ENCODE data around the gene PSG11. TPM values are rescaled to one million over a fixed set of nuclear protein-coding genes. Genes with fewer than 3 reads are reported as not detected.
"Not testable (repeated sequence)": the region's sequence is repeated elsewhere in the genome, so short reads cannot be mapped to it uniquely, and the experiment has no call there.

PSG11 gene
- total RNA-seq, 1 donor from 2014 or later = not detected

DNA sequence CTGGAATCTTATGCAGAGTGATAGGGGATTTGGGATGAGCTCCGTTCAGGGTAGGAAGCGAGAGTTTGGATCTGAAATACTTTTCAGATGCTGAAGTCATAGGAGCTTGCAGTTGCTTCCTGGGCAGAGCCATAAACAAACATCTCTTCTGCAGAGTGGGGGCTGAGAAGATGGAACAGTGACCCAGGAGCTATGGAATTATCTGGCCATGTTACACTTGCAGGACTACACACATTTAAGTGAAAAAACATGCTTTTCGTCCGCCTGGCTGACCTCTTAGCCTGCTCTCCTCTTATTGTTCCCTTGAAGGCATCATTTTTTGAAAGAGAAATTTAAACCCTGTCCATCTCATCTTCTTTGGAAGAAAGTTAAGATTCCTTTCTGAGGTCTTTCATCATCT, 40.7 kb downstream of the PSG11 start:
- no peaks in the 10 kb centered on the region for H3K27me3 ChIP-seq (ENCODE audit: control insufficient read depth, insufficient read depth, low read length)
- no peak for DNase-seq (ENCODE audit: low read depth)
- H3K4me3 ChIP-seq (ENCODE audit: low read depth, low read length) = no peak overlapping the region
- no peaks in the 10 kb centered on the region for H3K36me3 ChIP-seq (ENCODE audit: control insufficient read depth, insufficient read depth, low read length)
- TF ChIP-seq, protein P1, sequence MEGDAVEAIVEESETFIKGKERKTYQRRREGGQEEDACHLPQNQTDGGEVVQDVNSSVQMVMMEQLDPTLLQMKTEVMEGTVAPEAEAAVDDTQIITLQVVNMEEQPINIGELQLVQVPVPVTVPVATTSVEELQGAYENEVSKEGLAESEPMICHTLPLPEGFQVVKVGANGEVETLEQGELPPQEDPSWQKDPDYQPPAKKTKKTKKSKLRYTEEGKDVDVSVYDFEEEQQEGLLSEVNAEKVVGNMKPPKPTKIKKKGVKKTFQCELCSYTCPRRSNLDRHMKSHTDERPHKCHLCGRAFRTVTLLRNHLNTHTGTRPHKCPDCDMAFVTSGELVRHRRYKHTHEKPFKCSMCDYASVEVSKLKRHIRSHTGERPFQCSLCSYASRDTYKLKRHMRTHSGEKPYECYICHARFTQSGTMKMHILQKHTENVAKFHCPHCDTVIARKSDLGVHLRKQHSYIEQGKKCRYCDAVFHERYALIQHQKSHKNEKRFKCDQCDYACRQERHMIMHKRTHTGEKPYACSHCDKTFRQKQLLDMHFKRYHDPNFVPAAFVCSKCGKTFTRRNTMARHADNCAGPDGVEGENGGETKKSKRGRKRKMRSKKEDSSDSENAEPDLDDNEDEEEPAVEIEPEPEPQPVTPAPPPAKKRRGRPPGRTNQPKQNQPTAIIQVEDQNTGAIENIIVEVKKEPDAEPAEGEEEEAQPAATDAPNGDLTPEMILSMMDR (IDR thresholded peaks at IDR 0.05; ENCODE audit: insufficient read depth, low read length, poor library complexity, severe bottlenecking) = no peak

DNA sequence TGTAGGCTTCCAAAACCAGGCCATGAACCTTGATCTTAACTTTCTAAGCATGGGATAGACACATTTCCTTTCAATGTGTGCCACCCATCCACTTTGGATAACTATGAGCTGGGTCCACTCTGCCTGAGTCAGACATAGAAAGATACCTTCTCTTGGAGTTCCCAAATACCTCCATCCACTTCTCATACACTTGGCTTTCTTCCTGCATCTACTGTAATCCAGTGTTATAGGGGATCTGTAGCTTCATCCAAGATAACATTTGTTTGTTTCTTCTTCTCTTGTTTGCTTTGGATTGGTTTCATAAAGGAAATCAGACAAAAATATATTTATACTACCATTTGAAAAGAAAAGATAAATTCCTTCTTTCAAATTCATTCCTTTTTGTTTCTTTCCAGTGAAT, 44.2 kb downstream of the PSG11 start:
- not testable (repeated sequence) for DNase-seq (ENCODE audit: low read depth); H3K36me3 ChIP-seq (ENCODE audit: control insufficient read depth, insufficient read depth, low read length); H3K27me3 ChIP-seq (ENCODE audit: control insufficient read depth, insufficient read depth, low read length); H3K4me3 ChIP-seq (ENCODE audit: low read depth, low read length)

DNA sequence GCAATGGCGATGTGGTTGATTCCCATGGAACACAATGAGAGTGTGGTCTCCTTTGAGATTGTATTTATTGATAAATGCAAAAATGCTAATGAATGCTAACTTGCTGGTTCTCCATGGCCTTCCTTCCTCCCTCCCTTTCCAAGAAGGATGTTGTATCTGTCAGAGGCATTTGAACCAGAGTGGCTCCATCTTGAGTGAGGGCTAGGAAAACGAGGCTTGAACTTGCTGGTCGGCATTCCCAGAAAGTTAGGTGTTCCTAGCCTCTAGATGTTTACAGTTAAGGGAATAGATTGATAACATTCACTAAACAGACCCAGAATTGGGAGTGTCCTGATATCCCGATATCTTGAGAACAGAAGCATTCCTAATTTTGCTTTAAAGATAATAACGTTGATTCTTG, 54.8 kb downstream of the PSG11 start:
- not testable (repeated sequence) for H3K36me3 ChIP-seq (ENCODE audit: control insufficient read depth, insufficient read depth, low read length); H3K27me3 ChIP-seq (ENCODE audit: control insufficient read depth, insufficient read depth, low read length); DNase-seq (ENCODE audit: low read depth); H3K4me3 ChIP-seq (ENCODE audit: low read depth, low read length)

DNA sequence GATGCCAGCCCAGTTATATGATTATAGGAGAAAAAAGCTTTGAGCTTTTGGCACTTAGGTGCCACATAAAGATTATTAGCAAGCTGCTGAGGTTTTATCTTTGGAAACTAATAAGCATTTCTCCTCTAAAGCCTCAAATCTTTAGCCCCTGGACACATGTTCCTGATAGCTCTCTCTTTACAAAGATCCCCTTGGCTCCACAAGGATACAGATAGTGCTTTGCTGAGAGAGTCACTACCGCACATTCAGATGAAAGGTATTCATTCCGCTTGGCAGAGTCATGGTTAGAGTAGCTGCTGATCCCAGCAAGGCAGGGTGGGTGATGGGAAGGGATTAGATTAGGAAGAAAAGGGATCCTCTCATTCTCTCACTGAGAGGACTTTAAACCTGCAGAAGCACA, 61.1 kb downstream of the PSG11 start:
- Histone ChIP-seq H3K27me3 (ENCODE audit: control insufficient read depth, insufficient read depth, low read length) (no peaks in the 10 kb centered on the region), H3K36me3 (ENCODE audit: control insufficient read depth, insufficient read depth, low read length) (no peaks in the 10 kb centered on the region), H3K4me3 (ENCODE audit: low read depth, low read length) (no peak overlapping the region)
- TF ChIP-seq, protein P1 (IDR thresholded peaks at IDR 0.05; ENCODE audit: insufficient read depth, low read length, poor library complexity, severe bottlenecking) = no peak
- no peak for DNase-seq (ENCODE audit: low read depth)

DNA sequence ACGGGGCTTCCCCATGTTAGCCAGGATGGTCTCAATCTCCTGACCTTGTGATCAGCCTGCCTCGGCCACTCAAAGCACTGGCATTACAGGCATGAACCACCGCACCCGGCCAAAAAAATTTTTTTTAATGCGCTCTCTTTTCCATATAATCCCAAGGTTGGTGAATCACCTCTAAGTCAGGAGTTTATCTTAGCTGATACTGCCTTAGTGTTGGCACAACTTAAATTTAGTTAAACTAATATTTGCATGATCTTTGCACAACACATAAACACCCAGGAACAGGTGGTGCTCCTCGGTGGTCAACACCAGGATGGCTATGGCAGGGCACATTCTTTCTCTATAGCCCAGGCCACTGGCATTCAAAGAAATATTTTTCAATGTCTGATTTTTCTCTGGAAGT, 65.2 kb downstream of the PSG11 start:
- H3K27me3 ChIP-seq (ENCODE audit: control insufficient read depth, insufficient read depth, low read length) = no peaks in the 10 kb centered on the region
- H3K4me3 ChIP-seq (ENCODE audit: low read depth, low read length) = no peak overlapping the region
- TF ChIP-seq, protein P1 (IDR thresholded peaks at IDR 0.05; ENCODE audit: insufficient read depth, low read length, poor library complexity, severe bottlenecking) = no peak
- H3K36me3 ChIP-seq (ENCODE audit: control insufficient read depth, insufficient read depth, low read length) = no peaks in the 10 kb centered on the region
- DNase-seq (ENCODE audit: low read depth) = no peak

Other genes with a start within 250 kb of the PSG11 start
- gene PSG1, start 146.8 kb downstream of the PSG11 start, total RNA-seq = not detected in 2 replicates
- gene PSG6, start 108.6 kb downstream of the PSG11 start, total RNA-seq = not detected in 2 replicates
- not detected in 2 replicates for gene PSG7, start 89.3 kb downstream of the PSG11 start, total RNA-seq
- gene PSG2, start 56.2 kb upstream of the PSG11 start, total RNA-seq = not detected in 2 replicates
- gene PSG5, start 160.1 kb upstream of the PSG11 start, total RNA-seq = 0.34 and 0.96 TPM in 2 replicates
- gene PSG4, start 179.2 kb upstream of the PSG11 start, total RNA-seq = 3.0 and 7.4 TPM in 2 replicates
- not detected in 2 replicates for gene PSG9, start 243.1 kb upstream of the PSG11 start, total RNA-seq

Data from kidney epithelial cell (primary cell).